Astrocyte of the cerebellum (primary cell): ENCODE results near the gene INPP5A.
"Not testable (repeated sequence)": the region's sequence is repeated elsewhere in the genome, so short reads cannot be mapped to it uniquely, and the experiment has no call there.

ENCODE experiments used
- DNase-seq: peaks from one replicate; pipeline ENCODE4 v3.0.0-alpha.2; 2011; ENCODE audit warnings: low read depth
- H3K4me3 ChIP-seq: 2 replicates; pipeline ENCODE4 v1.5.1; 2011; ENCODE audit warnings: mild to moderate bottlenecking, low read depth, low read length, moderate library complexity
- CTCF ChIP-seq: IDR thresholded peaks from 2 replicates; pipeline ENCODE4 v1.5.1; 2012; ENCODE audit warnings: low read length, low read depth, moderate library complexity, mild to moderate bottlenecking; ENCODE audit errors: missing control alignments
- in situ Hi-C: cut with HindIII; loops from 2 replicates; pipeline ENCODE4 v1.10.0; 2017; ENCODE audit warnings: low sequenced_read_pairs

Gene INPP5A

GRCh38 chr10:132701099-132701845, 163.7 kb downstream of the INPP5A start:
- in situ Hi-C loops, result loop anchor here (5.0 kb wide), 1 partner anchor 44 kb away; no protein-coding TSS in a partner anchor
- no peak for DNase-seq
- no peak overlapping the region for H3K4me3 ChIP-seq
- no peak for TF ChIP-seq CTCF

- DNase-seq, result no peak
- TF ChIP-seq CTCF, result no peak
- in situ Hi-C loops, result loop anchor here (5.0 kb wide), 1 partner anchor 45 kb away; no protein-coding TSS in a partner anchor
- no peak overlapping the region for H3K4me3 ChIP-seq
These were observed 164.2 kb downstream of the INPP5A start for GRCh38 chr10:132701846-132702190.

- no peak for TF ChIP-seq CTCF
- DNase-seq, result no peak
- no peak overlapping the region for H3K4me3 ChIP-seq
- in situ Hi-C loops, result loop anchor here (5.0 kb wide), 1 partner anchor 46 kb away; no protein-coding TSS in a partner anchor
These were observed 165.2 kb downstream of the INPP5A start for GRCh38 chr10:132702601-132703418.

- no peak for TF ChIP-seq CTCF
- DNase-seq, result no peak
- no peak overlapping the region for H3K4me3 ChIP-seq
- in situ Hi-C loops, result loop anchor here (5.0 kb wide), 1 partner anchor 46 kb away; no protein-coding TSS in a partner anchor
These were observed 165.9 kb downstream of the INPP5A start for GRCh38 chr10:132703419-132704007.

- no peak for DNase-seq
- no peak overlapping the region for H3K4me3 ChIP-seq
- in situ Hi-C loops, result loop anchor here (5.0 kb wide), 1 partner anchor 47 kb away; no protein-coding TSS in a partner anchor
- no peak for TF ChIP-seq CTCF
These were observed 166.6 kb downstream of the INPP5A start for GRCh38 chr10:132704008-132704814.

GRCh38 chr10:132704815-132705064, 167.2 kb downstream of the INPP5A start:
- DNase-seq, H3K4me3 ChIP-seq: not testable (repeated sequence)
- in situ Hi-C loops, result loop anchor here (5.0 kb wide), 1 partner anchor 47 kb away; no protein-coding TSS in a partner anchor
